ENCODE measurements around the gene ADI1.

DNA sequence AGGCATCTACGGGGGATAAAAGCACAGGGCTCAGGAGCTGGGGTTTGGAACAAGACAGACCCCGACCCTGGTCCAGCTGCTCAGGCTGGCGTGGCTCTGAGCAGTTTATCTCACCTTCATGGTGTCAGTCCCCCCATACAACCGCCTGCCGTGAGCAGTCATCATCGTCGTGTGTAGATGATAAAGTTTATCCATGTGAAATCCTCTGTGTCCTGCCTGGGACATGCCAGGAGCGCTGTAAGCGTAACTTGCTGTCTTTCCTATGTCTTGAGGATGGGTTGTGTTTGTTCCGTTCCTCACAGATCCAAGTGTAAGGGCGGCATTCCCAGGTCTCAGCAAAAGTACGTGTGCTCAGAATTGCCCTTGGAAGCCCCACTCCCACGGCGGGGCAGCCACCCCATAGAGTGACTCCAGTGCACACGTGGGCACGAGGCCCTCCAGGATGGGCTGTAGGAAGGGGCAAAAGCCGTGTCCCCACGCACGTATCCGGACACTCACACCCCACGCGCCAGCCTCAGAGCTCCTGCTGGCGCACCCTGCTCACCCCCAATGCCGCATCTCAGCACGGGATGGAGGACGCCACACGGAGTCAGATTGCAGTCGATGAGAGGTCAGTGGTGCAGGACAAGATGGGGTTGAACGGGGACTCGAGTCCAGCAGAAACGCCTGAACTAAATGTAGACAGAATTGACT, 50.9 kb downstream of the ADI1 start:
- TF ChIP-seq, protein P1, sequence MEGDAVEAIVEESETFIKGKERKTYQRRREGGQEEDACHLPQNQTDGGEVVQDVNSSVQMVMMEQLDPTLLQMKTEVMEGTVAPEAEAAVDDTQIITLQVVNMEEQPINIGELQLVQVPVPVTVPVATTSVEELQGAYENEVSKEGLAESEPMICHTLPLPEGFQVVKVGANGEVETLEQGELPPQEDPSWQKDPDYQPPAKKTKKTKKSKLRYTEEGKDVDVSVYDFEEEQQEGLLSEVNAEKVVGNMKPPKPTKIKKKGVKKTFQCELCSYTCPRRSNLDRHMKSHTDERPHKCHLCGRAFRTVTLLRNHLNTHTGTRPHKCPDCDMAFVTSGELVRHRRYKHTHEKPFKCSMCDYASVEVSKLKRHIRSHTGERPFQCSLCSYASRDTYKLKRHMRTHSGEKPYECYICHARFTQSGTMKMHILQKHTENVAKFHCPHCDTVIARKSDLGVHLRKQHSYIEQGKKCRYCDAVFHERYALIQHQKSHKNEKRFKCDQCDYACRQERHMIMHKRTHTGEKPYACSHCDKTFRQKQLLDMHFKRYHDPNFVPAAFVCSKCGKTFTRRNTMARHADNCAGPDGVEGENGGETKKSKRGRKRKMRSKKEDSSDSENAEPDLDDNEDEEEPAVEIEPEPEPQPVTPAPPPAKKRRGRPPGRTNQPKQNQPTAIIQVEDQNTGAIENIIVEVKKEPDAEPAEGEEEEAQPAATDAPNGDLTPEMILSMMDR (IDR thresholded peaks at IDR 0.05; ENCODE audit: insufficient read depth, low read length), result no peak
- no peak for TF ChIP-seq POLR2AphosphoS5 (IDR thresholded peaks at IDR 0.05; ENCODE audit: low read depth)

All from HL-60 (cell line).